ENCODE results near the gene WDR82.

WDR82 gene

DNA sequence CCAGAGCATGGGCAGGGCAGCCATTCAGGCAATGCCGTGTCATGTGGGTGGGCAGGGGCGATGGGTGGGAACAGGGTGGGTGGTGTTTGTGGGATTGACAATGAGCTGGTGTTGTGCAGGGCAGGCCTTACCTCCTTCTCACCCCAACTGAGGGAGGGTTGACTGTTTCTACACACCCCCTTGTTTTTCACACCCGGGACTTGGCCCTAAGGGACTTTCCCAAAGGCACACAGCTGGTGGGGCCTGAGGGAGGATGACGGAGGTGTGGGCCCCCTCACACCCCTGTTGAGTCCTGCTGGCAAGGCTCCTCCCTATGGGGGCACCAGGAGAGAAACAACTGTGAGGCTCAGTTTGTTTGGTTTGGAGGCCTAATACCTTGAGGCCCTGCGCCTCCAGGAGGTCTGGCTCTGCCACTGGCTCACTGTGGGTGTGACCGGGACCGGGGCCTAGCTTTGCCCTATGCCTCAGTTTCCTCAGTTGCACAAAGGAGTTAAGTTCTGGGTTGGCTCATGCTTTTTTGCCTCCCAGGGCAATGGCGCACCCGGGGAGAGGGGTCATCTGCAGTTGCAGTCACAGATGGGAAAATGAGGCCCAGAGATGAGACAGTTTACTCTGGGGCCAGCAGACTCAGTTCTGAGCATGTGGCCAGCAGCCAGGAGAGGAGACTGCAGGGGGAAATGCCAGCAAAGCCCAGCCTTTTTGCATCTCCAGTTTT lies 32.6 kb upstream of the WDR82 start:
- no peak overlapping the region for H3K4me3 ChIP-seq (ENCODE audit: low read length)
- no peak for DNase-seq (ENCODE audit: low read depth, low spot score)

DNA sequence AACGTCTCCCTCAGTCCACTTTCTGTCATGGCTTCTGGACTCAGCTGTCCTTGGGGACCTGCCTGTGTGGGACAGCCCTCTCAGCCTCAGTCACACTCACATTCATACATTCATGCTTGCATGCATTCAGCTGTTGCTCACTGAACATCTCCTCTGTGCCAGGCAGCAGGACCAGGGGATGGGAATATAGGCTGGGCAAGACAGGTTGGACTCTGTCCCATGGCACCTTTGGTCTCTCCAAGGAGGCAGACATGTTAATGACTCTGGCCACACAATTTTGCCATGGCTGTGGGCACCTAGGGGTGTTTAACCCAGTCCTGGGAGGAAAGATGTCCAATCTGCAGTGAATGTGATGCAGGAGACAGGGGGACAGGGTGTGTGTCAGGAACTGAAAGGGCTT lies 29.9 kb upstream of the WDR82 start:
- no peak for DNase-seq (ENCODE audit: low read depth, low spot score)
- H3K4me3 ChIP-seq (ENCODE audit: low read length) = no peak overlapping the region

DNA sequence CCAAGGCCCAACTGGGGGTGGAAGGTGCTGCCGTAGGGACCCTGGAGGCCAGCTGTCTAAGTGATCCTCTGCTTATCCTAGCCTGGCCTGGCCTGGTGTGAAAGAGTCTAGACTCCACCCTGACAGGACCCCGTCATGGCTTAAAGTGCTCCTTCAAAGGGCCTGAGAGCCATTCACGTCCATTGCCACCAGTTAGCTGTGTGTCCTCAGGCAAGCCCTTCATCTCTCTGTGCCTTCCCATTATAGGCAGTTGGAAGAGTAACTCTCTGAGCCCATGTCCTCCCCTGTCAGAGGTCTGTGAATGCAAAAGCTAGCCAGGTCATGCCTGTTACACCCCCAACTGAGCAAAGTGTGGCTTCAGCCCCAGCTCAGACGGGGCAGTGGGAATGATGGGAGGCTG lies 28.5 kb upstream of the WDR82 start:
- no peak overlapping the region for H3K4me3 ChIP-seq (ENCODE audit: low read length)
- no peak for DNase-seq (ENCODE audit: low read depth, low spot score)

DNA sequence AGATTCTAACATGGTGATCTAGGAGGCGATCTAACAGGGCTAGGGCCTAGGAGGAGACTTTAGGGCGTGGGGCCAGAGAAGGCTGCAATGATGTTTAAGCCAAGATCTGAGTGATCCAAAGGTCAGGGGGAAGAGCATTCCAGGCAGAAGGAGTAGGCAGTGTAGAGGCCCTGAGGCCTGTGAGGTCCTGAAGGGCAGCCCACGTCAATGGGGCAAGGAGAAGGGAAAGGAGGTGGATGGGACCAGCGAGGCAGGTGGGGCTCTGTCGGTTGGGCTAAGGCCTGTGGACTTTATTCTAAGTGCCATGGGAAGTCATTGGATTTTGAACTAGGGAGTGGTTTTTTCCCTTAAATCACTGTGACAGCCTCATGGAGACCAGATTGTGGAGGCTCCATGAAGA lies 27.5 kb upstream of the WDR82 start:
- DNase-seq (ENCODE audit: low read depth, low spot score) = no peak
- no peak overlapping the region for H3K4me3 ChIP-seq (ENCODE audit: low read length)

DNA sequence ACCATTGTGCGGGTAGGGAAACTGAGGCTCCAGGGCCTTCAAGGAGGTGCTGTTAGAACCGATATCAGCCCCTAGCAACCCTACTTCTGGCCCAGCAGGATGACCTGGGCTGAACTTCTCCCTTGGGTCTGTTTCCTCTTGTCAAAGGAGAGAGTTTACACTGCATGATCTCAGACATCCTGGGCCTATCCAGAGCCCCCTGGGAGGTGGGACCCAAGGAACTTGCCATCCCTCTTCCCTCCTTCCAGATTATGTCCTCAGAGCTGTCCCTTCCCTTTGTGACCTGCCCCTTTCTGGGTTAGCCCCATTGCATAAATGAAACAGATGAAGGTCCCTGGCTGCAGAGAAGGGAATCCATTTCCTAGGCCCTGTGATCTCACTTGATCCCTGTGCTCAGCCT lies 25.4 kb upstream of the WDR82 start:
- no peak overlapping the region for H3K4me3 ChIP-seq (ENCODE audit: low read length)
- DNase-seq (ENCODE audit: low read depth, low spot score) = no peak

DNA sequence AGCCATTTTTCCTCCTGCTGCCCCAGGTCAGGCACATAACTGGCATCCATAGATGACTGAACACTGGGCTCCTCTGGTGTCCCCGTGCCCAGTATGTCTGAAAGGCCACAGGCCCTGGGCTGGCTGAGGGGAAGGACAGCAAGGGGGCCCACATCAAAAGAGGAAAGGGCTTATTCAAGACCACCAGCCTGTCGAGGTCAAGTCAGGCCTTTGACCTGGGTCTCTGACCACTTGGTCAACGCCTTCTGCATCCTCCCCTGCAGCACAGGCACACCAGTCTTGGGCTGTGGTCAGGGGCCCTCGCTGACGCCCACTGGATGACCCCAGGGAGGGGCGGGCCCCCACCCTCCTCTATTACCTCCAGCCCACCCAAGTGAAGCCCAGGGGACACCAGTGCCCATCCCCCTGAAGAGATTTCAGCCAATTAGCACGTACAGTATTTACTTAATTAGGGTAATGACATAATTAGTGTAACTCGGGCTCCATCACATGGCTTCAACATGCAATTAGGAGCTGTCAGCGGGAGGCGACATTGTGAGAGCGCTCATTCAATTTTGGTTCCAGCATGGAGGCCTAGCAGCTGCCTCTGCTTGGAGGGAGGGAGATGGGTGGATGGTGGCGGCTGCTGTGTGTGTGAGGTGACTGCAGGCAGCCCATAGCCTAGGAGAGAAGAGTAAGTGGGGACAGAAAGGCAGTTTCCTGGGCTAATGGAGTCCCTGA lies 24.1 kb upstream of the WDR82 start:
- no peak for DNase-seq (ENCODE audit: low read depth, low spot score)
- H3K4me3 ChIP-seq (ENCODE audit: low read length) = no peak overlapping the region

DNA sequence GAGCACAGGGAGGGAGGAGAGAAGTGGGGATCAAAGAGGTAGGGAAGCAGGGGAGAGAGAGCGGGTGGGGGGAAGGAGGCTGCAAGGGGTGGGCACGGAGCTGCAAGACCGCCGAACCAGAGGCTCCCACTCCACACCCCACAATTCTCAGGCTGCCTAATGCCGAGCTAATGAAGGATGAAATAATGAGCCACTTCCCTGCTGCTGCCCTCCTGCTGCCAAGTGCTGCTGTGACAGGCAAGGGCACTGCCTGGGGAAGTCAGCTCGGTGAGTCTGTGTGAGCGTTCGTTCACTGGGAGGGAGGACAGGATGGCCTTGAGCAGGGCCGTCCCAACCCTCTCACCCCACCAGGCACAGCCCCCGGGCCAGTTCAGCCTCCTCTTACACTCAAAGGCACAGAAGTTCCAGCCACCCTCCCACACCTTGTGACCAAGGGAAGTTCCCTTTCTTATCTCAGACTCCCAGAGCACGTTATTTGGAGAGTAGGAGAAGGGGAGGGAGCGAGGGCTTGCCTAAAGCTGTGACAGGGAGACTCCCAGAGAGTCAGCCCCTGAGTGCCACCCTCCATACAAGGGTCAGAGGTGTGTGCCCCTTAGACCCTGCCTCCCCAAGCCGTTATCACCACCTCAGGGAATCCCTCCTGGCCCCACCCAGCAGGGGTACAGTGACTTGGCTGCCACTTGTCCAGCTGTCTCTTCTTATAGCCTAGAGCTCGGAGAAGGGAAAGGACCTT lies 21.6 kb upstream of the WDR82 start:
- no peak for DNase-seq (ENCODE audit: low read depth, low spot score)

DNA sequence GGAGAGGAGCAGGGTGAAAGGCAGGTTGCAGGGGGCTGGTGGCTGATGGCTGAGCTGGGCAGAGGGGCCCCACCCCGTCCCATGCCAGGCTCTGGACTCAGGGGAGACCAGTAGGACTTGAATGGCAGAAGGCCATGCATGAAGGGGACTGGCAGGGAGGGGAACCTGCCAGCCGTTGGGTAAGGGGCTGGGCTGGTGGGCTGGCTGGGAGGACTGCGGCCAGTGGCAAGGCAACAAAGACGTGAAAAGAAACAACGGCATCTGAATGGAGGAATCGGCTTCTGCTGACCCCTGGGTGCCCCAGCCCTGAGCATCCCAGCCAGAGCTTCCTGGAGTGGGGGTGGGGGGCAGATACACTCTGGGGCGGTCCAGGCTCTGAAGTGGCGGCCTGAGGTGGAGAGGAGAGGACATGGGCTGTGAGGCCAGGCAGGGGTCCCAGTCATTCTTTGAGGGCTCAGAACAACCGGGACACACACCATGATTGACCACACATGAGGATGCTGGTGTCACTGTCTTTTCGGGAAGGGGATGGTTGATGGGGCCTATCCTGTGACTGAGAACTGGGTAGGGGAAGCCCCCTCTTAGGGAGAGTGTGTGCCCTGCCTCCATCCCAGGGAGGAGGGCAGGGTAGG lies 20.9 kb upstream of the WDR82 start:
- no peak overlapping the region for H3K4me3 ChIP-seq (ENCODE audit: low read length)
- DNase-seq (ENCODE audit: low read depth, low spot score) = no peak

More for the DNA sequence above, 21.6 kb upstream of the WDR82 start:
- H3K4me3 ChIP-seq (ENCODE audit: low read length) = no peak overlapping the region

DNA sequence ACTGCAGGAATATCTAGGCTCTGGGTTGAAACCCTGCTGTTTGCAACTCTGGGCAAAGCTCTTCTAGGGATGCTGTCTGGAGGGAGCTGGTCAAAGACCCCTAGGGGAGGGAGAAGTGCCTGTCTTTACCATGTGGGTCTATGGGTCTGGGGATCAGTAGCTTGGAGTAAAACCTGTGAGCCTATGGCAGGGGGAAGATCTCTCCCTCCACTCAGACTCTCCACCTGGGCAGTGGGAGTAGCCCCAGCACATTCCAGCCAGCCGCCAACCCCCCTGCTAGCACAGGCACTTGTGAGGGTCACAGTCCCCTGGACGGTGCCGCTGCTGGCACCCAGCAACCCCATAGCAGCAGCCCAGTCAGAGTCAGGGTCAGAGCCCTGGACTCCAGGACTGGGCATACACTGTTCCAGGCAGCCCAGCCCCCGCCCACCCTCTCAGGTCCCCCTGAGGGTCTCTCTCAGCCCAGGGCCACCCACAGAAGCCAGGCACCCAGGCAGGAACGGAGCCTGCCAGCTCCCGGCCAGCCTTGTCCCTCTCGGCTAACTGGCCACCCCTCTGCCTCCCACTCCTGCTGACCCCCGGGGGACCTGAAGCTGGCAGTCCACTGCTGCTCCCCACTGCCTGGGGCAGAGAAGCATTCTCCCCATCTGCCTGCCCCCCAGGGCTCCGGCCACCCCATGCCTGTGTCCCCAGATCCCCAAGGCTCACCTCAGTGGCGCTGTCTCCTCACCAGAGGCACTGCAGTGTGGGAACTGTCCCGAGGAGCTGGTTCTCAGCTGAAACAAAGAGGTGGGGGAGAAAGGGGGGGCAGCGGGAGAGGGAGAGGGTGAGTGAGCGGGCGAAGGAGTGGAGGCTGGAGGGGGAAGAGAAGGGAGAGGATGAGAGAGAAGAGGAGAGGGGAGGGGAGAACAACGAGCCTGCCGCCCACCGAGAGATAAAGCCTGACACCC lies 20.0 kb upstream of the WDR82 start:
- H3K4me3 ChIP-seq (ENCODE audit: low read length) = no peak overlapping the region
- no peak for DNase-seq (ENCODE audit: low read depth, low spot score)

DNA sequence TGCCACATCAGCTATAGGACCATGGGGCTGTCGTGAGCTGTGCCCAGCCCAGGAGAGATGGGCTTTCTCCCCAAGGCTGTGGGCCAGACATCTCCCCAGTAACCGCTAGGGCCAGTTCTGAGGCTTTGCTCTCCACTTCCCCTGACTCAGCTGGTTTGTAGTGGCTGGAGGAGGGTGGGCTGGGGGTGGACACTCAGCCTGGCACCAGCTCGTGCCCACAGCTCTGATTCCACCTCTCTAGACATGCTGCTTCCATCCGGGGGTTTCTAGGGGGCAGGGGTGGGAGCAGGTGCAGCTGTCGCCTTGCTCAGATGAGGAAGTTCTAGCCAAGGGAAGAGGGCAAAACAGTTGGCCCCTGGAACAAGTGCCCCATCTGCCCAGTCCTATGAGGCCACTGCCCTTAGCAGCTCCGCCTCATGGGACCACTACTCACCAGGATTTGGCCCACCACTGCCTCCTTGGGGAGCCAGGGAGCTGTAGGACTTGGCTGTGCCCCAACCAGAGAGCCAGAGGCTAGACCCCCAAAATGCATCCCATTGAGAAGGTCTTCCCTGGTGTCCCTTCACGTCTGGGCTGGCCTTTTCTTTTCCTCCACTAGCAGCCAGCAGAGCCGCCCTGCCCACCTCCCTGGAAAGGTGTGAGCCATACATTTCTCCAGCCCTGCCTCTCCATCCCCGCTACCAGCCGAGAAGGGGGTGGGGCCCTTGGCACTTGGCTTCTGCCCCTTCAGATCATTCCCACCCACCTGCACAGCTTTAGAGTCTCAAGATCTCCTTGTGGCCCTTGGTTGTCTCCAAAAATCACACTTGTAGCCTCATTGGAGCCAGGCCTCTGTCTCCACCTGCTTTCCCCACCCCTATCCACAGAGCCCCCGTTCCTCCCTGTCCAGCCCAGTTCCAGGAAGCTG lies 19.0 kb upstream of the WDR82 start:
- DNase-seq (ENCODE audit: low read depth, low spot score) = no peak
- no peak overlapping the region for H3K4me3 ChIP-seq (ENCODE audit: low read length)

DNA sequence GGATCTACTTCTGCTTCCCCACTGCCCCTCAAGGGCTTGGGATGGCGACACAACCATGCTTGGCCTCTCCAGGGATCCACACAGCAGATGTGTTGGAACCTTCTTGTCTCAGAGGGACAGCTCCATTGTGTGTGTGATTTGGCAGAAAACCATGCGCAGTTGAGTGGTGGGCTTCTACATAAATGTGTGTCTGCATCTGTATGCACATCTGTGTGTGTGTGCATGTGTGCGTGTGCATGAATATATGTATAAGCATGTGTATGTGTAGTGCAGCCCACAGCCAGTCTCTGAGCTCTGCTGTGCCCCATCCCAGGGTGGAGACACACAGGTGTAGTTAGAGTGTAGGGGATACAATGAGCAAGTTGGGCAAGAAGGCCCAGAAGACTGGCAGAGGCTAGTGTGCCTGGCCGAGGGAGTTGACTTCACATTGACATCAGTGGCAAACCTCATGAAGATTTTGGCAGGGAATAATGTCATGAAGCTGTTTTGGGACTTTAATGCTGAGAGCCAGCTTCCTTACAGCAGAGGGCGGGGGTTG lies 17.3 kb upstream of the WDR82 start:
- DNase-seq (ENCODE audit: low read depth, low spot score) = no peak
- H3K4me3 ChIP-seq (ENCODE audit: low read length) = no peak overlapping the region

DNA sequence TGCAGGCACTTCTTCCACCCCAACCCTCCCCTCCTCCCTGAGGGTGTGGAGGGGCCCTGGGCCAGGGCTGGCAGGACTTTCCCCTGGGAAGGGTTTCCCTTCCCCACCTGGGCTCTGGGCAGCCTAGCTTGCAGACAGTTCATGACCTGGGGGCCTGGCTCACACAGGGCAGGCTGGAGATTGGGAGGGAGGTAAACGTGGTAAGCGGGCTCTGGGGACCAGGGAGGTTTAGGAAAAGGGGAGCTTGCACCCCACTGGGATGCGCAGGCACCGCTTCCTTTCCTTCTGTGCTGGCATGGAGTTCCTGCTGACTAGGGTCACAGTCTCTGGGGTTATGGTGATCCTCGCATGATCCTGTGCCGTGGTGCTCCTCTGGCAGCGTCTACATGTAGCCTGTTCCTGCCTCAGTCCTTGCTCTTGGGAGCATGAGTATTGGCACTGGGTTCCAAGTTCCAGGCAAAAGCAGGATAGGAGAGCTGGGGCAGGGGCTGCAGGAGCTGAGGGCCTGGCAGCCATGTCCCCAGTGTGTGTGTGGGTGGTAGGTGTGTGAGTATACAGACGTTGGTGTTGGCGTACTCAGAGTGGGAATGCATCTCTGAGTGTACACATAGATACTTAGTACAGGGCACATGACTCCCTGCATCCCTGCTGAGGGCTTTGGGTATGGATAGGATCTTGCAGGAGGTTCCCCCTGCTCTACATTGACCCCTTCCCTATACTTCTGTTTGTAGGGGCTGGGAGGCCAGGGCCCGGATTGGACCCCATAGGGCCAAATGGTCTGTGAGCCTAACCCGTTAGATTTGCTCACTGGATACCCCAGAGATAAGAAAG lies 16.1 kb upstream of the WDR82 start:
- DNase-seq (ENCODE audit: low read depth, low spot score) = no peak

DNA sequence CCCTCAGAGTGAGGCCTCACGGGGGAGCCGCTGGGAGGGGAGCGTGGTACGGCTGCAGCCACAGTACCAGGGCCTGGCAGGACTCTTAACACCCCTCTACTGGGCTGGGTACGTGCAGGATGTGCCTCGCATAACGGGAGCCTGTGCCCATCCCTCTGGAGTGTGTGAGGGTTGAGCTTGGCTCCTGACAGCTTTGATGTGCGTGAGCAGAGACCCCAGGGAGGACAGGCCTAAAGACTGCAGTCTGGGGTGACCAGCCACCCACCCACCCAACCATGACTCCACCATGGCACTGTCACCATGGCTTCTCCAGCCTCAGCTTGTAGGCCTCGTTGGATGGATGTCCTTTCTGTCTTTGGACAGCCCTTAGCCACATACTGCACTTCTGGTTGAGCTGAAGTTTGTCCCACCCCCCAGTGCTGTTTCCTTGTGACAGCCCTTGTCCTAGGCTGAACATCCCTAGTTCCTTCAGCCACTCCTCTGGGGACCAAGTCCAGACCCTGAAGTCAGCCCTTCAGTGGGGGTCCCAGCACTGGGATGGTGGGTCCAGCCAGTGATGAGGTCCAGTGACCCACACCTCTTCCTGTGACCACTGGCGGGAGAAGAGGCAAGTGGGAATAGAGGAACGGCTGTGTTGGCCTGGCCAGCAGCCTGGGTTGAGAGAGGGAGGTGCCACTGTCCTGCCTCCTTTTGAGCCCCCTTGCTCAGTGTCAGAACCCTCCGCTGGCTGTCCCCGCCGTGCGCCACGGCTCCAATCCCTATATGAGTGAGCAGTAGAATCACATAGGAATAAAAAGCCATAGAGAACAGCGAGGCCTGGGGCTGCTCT lies 15.3 kb upstream of the WDR82 start:
- no peak for DNase-seq (ENCODE audit: low read depth, low spot score)
- H3K4me3 ChIP-seq (ENCODE audit: low read length) = no peak overlapping the region

More for the DNA sequence above, 16.1 kb upstream of the WDR82 start:
- no peak overlapping the region for H3K4me3 ChIP-seq (ENCODE audit: low read length)

DNA sequence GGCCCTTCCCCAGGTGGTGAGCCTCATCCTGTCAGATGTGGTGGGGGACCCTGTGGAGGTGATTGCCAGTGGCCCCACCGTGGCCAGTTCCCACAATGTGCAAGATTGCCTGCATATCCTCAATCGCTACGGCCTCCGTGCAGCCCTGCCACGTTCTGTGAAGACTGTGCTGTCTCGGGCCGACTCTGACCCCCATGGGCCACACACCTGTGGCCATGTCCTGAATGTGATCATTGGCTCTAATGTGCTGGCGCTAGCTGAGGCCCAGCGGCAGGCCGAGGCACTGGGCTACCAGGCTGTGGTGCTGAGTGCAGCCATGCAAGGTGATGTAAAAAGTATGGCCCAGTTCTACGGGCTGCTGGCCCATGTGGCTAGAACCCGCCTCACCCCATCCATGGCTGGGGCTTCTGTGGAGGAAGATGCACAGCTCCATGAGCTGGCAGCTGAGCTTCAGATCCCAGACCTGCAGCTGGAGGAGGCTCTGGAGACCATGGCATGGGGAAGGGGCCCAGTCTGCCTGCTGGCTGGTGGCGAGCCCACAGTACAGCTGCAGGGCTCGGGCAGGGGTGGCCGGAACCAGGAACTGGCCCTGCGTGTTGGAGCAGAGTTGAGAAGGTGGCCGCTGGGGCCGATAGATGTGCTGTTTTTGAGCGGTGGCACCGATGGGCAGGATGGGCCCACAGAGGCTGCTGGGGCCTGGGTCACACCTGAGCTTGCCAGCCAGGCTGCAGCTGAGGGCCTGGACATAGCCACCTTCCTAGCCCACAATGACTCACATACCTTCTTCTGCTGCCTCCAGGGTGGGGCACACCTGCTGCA lies 14.0 kb upstream of the WDR82 start:
- H3K4me3 ChIP-seq (ENCODE audit: low read length) = no peak overlapping the region
- DNase-seq (ENCODE audit: low read depth, low spot score) = no peak

DNA sequence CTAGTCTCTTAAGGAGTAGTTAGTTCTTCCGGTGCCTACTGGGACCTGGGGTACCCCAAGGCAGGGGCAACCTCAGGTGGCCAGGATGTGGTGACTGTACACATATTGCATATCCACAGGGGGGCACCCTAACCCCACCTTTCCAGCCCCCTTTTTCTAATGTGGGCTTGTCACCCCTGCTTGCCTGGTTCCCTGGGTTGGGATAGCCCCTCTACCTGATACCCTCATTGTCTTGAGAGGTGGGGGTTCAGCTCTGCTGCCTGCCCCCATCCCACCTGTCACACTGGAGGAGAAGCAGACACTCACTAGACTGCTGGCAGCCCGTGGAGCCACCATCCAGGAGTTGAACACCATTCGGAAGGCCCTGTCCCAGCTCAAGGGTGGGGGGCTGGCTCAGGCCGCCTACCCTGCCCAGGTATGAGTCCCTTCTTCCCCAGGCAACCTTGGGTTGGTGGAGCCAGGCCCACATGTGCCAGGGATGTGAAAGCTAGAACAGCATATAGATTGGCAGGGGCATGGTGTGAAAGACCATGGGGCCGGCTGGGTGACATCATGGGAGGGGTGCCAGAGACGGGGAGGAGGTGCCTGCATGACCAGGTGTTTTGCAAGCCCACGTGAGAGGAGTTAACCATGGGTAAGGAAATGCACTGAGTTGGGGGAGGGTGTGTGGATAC lies 13.2 kb upstream of the WDR82 start:
- no peak overlapping the region for H3K4me3 ChIP-seq (ENCODE audit: low read length)
- no peak for DNase-seq (ENCODE audit: low read depth, low spot score)

Data from Jurkat, Clone E6-1 (cell line).